Measurements from ENCODE around the gene ZNF438. TPM values are rescaled to one million over a fixed set of nuclear protein-coding genes. Genes with fewer than 3 reads are reported as not detected.

Gene ZNF438
- total and polyA plus RNA-seq, 2 of the 13 experiments (the other 11 are each of a cell fraction or from before 2014, with no cell fraction given) = 0.75 to 0.83 TPM

DNA sequence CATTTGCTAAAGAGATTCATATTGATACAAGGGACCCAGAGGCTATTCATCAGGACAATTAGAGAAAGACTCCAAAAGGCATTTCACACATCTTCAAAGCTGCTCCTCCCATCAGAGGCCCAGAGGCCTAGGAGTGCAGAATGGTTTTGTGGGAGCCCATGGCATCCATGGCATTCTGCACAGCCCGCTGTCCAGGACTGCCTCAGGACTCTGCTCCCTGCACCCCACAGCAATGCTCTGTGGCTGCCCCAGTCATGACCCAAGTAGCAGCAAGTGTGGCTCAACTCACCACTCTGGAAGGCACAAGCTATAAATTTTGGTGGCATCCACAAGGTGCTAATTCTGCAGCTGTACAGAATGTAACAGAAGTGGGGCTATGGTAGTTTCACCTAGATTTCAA, 38.5 kb downstream of the ZNF438 start:
- no peaks in the 10 kb centered on the region for H4K20me1 ChIP-seq (ENCODE audit: insufficient read depth, low read length)
- BruUV-seq (replicated peaks) = no TSS peak
- 0% methylated on average over 1 of the region's 1 CpG for WGBS (ENCODE audit: low lambda C conversion rate)
- ChIA-PET POLR2A (no interaction called here), CTCF (ENCODE audit: low intra/inter-chr PET ratio, low total read pairs) (no interaction called here)
- FAIRE-seq = no peak
- H3K27ac ChIP-seq (ENCODE audit: extremely low read length, insufficient read depth, low read length) = no peak overlapping the region
- no peak for DNase-seq (ENCODE audit: low spot score)
- no peak overlapping the region for H3K4me2 ChIP-seq (ENCODE audit: low read depth, low read length)
- in situ Hi-C loops (cut with HindIII; ENCODE audit: extremely low pct_ligation_motif_present, low pct_unique_long_range_greater_than_20kb) (no loop called here), intact Hi-C loops (cut with micrococcal nuclease; ENCODE audit: unreplicated experiment) (no loop called here)
- no peak for TF ChIP-seq GLI4 (CRISPR knock-in tag; IDR thresholded peaks at IDR 0.05; ENCODE audit: borderline replicate concordance)
- no peak for TF ChIP-seq JDP2 (CRISPR knock-in tag; IDR thresholded peaks at IDR 0.05; ENCODE audit: borderline replicate concordance)
- TF ChIP-seq RFX1 (IDR thresholded peaks at IDR 0.05) = no peak
- no peak for TF ChIP-seq DNMT3B (CRISPR knock-in tag; conservative IDR thresholded peaks at IDR 0.05)
- TF ChIP-seq DMAP1 (CRISPR knock-in tag; IDR thresholded peaks at IDR 0.05) = no peak
- no peak for TF ChIP-seq ISX (CRISPR knock-in tag; conservative IDR thresholded peaks at IDR 0.05)
- no peaks in the 10 kb centered on the region for H3K27me3 ChIP-seq (ENCODE audit: control insufficient read depth in 1 of 2, insufficient read depth in 2 of 2, low read length in 2 of 2)
- no peaks in the 10 kb centered on the region for H3K79me2 ChIP-seq (ENCODE audit: insufficient read depth, low read length)
- no peak for ATAC-seq
- H3K4me3 ChIP-seq (replicated peaks in 1 of 3; ENCODE audit: insufficient read depth in 1 of 3, low read depth in 2 of 3, low read length in 3 of 3) = no peak overlapping the region
- peaks cover 24% of the 10 kb centered on the region for H3K9me3 ChIP-seq (ENCODE audit: low read length)
- no peaks in the 10 kb centered on the region for H3K36me3 ChIP-seq (replicated peaks in 1 of 2; ENCODE audit: control insufficient read depth in 1 of 2, insufficient read depth in 2 of 2, low read length in 2 of 2)
- no peaks in the 10 kb centered on the region for H3K4me1 ChIP-seq (ENCODE audit: insufficient read depth, low read length)
- no peak overlapping the region for H2AFZ ChIP-seq (ENCODE audit: low read length)
- H3K9ac ChIP-seq (ENCODE audit: insufficient read depth, low read depth, low read length) = no peak overlapping the region

DNA sequence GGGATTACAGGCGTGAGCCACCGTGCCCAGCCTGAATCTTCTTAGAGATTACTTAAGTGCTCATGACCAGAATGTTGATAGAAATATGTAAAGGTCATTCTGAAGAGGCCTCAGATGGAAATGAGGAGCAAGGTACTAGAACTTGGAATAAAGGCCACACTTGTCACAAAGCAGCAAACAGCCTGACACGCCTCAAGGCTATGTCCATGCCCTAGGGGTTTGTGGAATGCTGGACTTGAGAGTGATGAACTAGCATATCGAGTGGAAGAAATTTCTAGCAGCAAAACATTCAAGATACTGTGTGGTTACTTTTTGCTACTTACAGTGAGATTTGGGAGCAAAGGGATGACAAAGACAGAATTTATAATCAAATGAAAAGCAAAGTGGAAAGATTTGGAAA, 39.0 kb downstream of the ZNF438 start:
- ChIA-PET POLR2A (no interaction called here), CTCF (ENCODE audit: low intra/inter-chr PET ratio, low total read pairs) (no interaction called here)
- in situ Hi-C loops (cut with HindIII; ENCODE audit: extremely low pct_ligation_motif_present, low pct_unique_long_range_greater_than_20kb) (no loop called here), intact Hi-C loops (cut with micrococcal nuclease; ENCODE audit: unreplicated experiment) (no loop called here)
- no peak overlapping the region for H3K4me2 ChIP-seq (ENCODE audit: low read depth, low read length)
- no peaks in the 10 kb centered on the region for H3K27me3 ChIP-seq (ENCODE audit: control insufficient read depth in 1 of 2, insufficient read depth in 2 of 2, low read length in 2 of 2)
- no peak overlapping the region for H2AFZ ChIP-seq (ENCODE audit: low read length)
- no peaks in the 10 kb centered on the region for H3K4me1 ChIP-seq (ENCODE audit: insufficient read depth, low read length)
- H3K9me3 ChIP-seq (ENCODE audit: low read length) = peaks cover 24% of the 10 kb centered on the region
- WGBS (ENCODE audit: low lambda C conversion rate) = 53% methylated on average over 4 of the region's 4 CpGs
- no peak for DNase-seq (ENCODE audit: low spot score)
- no peaks in the 10 kb centered on the region for H3K79me2 ChIP-seq (ENCODE audit: insufficient read depth, low read length)
- FAIRE-seq = no peak
- no peak overlapping the region for H3K27ac ChIP-seq (ENCODE audit: extremely low read length, insufficient read depth, low read length)
- no peaks in the 10 kb centered on the region for H4K20me1 ChIP-seq (ENCODE audit: insufficient read depth, low read length)
- H3K36me3 ChIP-seq (replicated peaks in 1 of 2; ENCODE audit: control insufficient read depth in 1 of 2, insufficient read depth in 2 of 2, low read length in 2 of 2) = no peaks in the 10 kb centered on the region
- no peak overlapping the region for H3K9ac ChIP-seq (ENCODE audit: insufficient read depth, low read depth, low read length)
- ATAC-seq = no peak
- BruUV-seq (replicated peaks) = no TSS peak
- no peak overlapping the region for H3K4me3 ChIP-seq (replicated peaks in 1 of 3; ENCODE audit: insufficient read depth in 1 of 3, low read depth in 2 of 3, low read length in 3 of 3)
- TF ChIP-seq, protein P1, sequence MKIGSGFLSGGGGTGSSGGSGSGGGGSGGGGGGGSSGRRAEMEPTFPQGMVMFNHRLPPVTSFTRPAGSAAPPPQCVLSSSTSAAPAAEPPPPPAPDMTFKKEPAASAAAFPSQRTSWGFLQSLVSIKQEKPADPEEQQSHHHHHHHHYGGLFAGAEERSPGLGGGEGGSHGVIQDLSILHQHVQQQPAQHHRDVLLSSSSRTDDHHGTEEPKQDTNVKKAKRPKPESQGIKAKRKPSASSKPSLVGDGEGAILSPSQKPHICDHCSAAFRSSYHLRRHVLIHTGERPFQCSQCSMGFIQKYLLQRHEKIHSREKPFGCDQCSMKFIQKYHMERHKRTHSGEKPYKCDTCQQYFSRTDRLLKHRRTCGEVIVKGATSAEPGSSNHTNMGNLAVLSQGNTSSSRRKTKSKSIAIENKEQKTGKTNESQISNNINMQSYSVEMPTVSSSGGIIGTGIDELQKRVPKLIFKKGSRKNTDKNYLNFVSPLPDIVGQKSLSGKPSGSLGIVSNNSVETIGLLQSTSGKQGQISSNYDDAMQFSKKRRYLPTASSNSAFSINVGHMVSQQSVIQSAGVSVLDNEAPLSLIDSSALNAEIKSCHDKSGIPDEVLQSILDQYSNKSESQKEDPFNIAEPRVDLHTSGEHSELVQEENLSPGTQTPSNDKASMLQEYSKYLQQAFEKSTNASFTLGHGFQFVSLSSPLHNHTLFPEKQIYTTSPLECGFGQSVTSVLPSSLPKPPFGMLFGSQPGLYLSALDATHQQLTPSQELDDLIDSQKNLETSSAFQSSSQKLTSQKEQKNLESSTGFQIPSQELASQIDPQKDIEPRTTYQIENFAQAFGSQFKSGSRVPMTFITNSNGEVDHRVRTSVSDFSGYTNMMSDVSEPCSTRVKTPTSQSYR (CRISPR knock-in tag; IDR thresholded peaks at IDR 0.05; ENCODE audit: borderline replicate concordance) = no peak
- TF ChIP-seq, protein P2, sequence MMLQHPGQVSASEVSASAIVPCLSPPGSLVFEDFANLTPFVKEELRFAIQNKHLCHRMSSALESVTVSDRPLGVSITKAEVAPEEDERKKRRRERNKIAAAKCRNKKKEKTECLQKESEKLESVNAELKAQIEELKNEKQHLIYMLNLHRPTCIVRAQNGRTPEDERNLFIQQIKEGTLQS (CRISPR knock-in tag; IDR thresholded peaks at IDR 0.05) = no peak
- TF ChIP-seq KDM1A (CRISPR knock-in tag; IDR thresholded peaks at IDR 0.05) = no peak
- no peak for TF ChIP-seq ZNF337 (CRISPR knock-in tag; IDR thresholded peaks at IDR 0.05; ENCODE audit: borderline replicate concordance, low read depth)
- TF ChIP-seq, protein P3, sequence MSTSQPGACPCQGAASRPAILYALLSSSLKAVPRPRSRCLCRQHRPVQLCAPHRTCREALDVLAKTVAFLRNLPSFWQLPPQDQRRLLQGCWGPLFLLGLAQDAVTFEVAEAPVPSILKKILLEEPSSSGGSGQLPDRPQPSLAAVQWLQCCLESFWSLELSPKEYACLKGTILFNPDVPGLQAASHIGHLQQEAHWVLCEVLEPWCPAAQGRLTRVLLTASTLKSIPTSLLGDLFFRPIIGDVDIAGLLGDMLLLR (CRISPR knock-in tag; IDR thresholded peaks at IDR 0.05) = no peak
- TF ChIP-seq EEA1 (CRISPR knock-in tag; IDR thresholded peaks at IDR 0.05; ENCODE audit: borderline replicate concordance) = no peak
- TF ChIP-seq, protein P4, sequence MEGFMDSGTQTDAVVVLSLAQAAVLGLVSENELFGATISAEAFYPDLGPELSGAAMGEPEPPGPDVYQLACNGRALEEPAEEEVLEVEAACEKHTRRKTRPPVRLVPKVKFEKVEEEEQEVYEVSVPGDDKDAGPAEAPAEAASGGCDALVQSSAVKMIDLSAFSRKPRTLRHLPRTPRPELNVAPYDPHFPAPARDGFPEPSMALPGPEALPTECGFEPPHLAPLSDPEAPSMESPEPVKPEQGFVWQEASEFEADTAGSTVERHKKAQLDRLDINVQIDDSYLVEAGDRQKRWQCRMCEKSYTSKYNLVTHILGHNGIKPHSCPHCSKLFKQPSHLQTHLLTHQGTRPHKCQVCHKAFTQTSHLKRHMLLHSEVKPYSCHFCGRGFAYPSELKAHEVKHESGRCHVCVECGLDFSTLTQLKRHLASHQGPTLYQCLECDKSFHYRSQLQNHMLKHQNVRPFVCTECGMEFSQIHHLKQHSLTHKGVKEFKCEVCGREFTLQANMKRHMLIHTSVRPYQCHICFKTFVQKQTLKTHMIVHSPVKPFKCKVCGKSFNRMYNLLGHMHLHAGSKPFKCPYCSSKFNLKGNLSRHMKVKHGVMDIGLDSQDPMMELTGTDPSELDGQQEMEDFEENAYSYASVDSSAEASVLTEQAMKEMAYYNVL (CRISPR knock-in tag; IDR thresholded peaks at IDR 0.05; ENCODE audit: borderline replicate concordance) = no peak
- TF ChIP-seq ZBTB1 (CRISPR knock-in tag; IDR thresholded peaks at IDR 0.05; ENCODE audit: borderline replicate concordance) = no peak

Measured in HepG2 (cell line).